Measurements from ENCODE around the gene PRRT4. TPM values are rescaled to one million over a fixed set of nuclear protein-coding genes. Genes with fewer than 3 reads are reported as not detected.

The PRRT4 gene
- total and polyA plus RNA-seq, 2 of the 13 experiments (the other 11 are each of a cell fraction or from before 2014, with no cell fraction given) = not detected

DNA sequence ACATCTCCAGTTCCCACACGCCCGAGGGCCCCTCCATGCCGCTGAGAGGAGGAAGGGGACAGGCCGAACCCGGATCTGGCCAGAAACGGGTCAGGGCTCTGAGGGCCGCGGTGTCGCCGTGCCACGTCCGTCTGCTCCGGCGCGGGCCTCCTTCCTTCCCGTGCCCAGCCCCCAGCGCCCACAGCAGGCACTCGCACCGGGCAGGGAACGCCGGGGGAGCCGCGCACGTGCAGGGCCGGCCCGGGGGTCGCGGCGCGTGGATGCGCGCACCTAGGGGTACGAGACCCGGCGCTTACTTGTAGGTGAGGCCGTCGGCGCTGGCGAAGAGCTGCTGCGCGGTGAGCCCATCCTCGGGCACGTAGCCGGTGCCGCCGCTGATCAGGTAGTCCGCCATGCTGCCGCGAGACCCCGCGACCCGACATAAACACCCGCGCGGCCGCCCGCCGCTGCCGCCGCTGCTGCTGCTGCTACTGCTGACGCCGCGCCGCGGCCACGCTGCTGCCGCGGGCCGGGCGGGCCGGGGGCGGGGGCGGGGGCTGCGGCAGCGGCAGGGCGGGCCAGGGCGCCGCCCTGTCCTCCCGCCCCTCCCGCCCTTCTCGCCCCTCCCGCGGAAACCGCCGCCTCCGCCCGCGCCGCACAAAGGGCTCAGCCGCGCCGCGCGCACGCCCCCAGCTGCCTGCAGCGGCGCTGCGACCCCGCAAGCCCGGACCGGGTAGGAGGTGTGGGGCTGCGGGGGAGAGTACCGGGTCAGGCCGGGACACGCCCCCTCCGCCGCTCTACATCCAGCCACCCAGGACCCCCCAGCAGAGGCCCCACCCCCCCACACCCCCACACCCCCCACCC lies 44.2 kb upstream of the PRRT4 start (continued):
- TF ChIP-seq, protein P1, sequence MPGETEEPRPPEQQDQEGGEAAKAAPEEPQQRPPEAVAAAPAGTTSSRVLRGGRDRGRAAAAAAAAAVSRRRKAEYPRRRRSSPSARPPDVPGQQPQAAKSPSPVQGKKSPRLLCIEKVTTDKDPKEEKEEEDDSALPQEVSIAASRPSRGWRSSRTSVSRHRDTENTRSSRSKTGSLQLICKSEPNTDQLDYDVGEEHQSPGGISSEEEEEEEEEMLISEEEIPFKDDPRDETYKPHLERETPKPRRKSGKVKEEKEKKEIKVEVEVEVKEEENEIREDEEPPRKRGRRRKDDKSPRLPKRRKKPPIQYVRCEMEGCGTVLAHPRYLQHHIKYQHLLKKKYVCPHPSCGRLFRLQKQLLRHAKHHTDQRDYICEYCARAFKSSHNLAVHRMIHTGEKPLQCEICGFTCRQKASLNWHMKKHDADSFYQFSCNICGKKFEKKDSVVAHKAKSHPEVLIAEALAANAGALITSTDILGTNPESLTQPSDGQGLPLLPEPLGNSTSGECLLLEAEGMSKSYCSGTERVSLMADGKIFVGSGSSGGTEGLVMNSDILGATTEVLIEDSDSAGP (CRISPR knock-in tag; IDR thresholded peaks at IDR 0.05; ENCODE audit: borderline replicate concordance) = peak; percentile 31; the same call in 1 of the 2 replicates
- TF ChIP-seq ZBTB7A (CRISPR knock-in tag; IDR thresholded peaks at IDR 0.05) = peak; percentile 84
- TF ChIP-seq MYC (CRISPR knock-in tag; IDR thresholded peaks at IDR 0.05; ENCODE audit: borderline replicate concordance) = peak; percentile 59
- peak; percentile 39; the same call in 1 of the 2 replicates for TF ChIP-seq GABPB1 (CRISPR knock-in tag; IDR thresholded peaks at IDR 0.05)
- TF ChIP-seq, protein P2, sequence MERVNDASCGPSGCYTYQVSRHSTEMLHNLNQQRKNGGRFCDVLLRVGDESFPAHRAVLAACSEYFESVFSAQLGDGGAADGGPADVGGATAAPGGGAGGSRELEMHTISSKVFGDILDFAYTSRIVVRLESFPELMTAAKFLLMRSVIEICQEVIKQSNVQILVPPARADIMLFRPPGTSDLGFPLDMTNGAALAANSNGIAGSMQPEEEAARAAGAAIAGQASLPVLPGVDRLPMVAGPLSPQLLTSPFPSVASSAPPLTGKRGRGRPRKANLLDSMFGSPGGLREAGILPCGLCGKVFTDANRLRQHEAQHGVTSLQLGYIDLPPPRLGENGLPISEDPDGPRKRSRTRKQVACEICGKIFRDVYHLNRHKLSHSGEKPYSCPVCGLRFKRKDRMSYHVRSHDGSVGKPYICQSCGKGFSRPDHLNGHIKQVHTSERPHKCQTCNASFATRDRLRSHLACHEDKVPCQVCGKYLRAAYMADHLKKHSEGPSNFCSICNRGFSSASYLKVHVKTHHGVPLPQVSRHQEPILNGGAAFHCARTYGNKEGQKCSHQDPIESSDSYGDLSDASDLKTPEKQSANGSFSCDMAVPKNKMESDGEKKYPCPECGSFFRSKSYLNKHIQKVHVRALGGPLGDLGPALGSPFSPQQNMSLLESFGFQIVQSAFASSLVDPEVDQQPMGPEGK (CRISPR knock-in tag; IDR thresholded peaks at IDR 0.05) = peak; percentile 42; the same call in 1 of the 2 replicates
- TF ChIP-seq TMF1 (CRISPR knock-in tag; IDR thresholded peaks at IDR 0.05; ENCODE audit: low read depth) = peak; percentile 21; the same call in 1 of the 2 replicates
- TF ChIP-seq BORCS8-MEF2B (CRISPR knock-in tag; IDR thresholded peaks at IDR 0.05) = peak; percentile 77
- TF ChIP-seq, protein P3, sequence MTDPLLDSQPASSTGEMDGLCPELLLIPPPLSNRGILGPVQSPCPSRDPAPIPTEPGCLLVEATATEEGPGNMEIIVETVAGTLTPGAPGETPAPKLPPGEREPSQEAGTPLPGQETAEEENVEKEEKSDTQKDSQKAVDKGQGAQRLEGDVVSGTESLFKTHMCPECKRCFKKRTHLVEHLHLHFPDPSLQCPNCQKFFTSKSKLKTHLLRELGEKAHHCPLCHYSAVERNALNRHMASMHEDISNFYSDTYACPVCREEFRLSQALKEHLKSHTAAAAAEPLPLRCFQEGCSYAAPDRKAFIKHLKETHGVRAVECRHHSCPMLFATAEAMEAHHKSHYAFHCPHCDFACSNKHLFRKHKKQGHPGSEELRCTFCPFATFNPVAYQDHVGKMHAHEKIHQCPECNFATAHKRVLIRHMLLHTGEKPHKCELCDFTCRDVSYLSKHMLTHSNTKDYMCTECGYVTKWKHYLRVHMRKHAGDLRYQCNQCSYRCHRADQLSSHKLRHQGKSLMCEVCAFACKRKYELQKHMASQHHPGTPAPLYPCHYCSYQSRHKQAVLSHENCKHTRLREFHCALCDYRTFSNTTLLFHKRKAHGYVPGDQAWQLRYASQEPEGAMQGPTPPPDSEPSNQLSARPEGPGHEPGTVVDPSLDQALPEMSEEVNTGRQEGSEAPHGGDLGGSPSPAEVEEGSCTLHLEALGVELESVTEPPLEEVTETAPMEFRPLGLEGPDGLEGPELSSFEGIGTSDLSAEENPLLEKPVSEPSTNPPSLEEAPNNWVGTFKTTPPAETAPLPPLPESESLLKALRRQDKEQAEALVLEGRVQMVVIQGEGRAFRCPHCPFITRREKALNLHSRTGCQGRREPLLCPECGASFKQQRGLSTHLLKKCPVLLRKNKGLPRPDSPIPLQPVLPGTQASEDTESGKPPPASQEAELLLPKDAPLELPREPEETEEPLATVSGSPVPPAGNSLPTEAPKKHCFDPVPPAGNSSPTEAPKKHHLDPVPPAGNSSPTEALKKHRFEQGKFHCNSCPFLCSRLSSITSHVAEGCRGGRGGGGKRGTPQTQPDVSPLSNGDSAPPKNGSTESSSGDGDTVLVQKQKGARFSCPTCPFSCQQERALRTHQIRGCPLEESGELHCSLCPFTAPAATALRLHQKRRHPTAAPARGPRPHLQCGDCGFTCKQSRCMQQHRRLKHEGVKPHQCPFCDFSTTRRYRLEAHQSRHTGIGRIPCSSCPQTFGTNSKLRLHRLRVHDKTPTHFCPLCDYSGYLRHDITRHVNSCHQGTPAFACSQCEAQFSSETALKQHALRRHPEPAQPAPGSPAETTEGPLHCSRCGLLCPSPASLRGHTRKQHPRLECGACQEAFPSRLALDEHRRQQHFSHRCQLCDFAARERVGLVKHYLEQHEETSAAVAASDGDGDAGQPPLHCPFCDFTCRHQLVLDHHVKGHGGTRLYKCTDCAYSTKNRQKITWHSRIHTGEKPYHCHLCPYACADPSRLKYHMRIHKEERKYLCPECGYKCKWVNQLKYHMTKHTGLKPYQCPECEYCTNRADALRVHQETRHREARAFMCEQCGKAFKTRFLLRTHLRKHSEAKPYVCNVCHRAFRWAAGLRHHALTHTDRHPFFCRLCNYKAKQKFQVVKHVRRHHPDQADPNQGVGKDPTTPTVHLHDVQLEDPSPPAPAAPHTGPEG (CRISPR knock-in tag; IDR thresholded peaks at IDR 0.05) = peak; percentile 79
- TF ChIP-seq, protein P4, sequence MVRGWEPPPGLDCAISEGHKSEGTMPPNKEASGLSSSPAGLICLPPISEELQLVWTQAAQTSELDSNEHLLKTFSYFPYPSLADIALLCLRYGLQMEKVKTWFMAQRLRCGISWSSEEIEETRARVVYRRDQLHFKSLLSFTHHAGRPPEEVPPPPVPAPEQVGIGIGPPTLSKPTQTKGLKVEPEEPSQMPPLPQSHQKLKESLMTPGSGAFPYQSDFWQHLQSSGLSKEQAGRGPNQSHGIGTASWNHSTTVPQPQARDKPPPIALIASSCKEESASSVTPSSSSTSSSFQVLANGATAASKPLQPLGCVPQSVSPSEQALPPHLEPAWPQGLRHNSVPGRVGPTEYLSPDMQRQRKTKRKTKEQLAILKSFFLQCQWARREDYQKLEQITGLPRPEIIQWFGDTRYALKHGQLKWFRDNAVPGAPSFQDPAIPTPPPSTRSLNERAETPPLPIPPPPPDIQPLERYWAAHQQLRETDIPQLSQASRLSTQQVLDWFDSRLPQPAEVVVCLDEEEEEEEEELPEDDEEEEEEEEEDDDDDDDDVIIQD (CRISPR knock-in tag; IDR thresholded peaks at IDR 0.05; ENCODE audit: low read depth) = no peak
- peak; percentile 58 for TF ChIP-seq RBFOX2 (IDR thresholded peaks at IDR 0.05; ENCODE audit: low read depth, low read length)
- TF ChIP-seq, protein P5, sequence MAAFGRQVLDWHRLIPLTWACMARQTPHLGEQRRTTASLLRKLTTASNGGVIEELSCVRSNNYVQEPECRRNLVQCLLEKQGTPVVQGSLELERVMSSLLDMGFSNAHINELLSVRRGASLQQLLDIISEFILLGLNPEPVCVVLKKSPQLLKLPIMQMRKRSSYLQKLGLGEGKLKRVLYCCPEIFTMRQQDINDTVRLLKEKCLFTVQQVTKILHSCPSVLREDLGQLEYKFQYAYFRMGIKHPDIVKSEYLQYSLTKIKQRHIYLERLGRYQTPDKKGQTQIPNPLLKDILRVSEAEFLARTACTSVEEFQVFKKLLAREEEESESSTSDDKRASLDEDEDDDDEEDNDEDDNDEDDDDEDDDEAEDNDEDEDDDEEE (CRISPR knock-in tag; IDR thresholded peaks at IDR 0.05) = peak; percentile 48; the same call in 1 of the 2 replicates
- TF ChIP-seq EEA1 (CRISPR knock-in tag; IDR thresholded peaks at IDR 0.05; ENCODE audit: borderline replicate concordance) = peak; percentile 72; the same call in 1 of the 2 replicates

All from HepG2 (cell line).